ENCODE data around the gene PRRX2.

DNA sequence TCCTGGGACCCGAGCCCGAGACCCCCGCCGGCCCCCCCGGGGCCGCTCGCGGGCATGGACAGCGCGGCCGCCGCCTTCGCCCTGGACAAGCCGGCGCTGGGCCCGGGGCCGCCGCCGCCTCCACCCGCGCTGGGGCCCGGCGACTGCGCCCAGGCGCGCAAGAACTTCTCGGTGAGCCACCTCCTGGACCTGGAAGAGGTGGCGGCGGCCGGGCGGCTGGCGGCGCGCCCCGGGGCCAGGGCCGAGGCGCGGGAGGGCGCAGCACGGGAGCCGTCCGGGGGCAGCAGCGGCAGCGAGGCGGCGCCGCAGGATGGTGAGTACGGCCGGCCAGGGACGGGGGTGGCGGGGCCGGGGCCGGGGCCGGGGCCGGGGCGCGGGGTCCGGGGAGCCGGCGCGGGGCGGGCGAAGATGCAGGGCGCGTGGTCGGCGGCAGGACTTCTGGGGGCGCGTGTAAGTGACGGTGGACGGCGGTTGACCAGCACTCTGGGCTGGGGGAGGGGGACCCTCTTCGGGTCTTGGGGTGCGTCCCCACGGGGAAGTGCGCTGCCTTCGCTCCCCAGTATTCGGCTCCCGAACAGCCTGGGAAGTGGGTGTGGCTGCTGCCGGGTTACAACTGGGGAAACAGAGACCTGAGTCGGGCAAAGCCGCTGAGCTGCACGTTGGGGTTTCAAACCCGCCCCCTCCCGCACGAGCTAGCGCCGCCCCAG, 520 bp downstream of the PRRX2 start:
- TF ChIP-seq ZNF561 (tag by site-specific recombination; IDR thresholded peaks at IDR 0.05; ENCODE audit: borderline replicate concordance) (no peak), ZNF10 (tag by site-specific recombination; IDR thresholded peaks at IDR 0.05) (no peak), KLF8 (tag by site-specific recombination; IDR thresholded peaks at IDR 0.05) (no peak), ZNF416 (tag by site-specific recombination; IDR thresholded peaks at IDR 0.05) (no peak), YY1 (tag by site-specific recombination; IDR thresholded peaks at IDR 0.05) (no peak)

Data from HEK293 (cell line).